ENCODE measurements around the gene SLC16A2. TPM values are rescaled to one million over a fixed set of nuclear protein-coding genes. Genes with fewer than 3 reads are reported as not detected.

The SLC16A2 gene
- total RNA-seq, 1 donor from 2014 or later = 17.0 TPM

GRCh38 chrX:74426615-74427014, 5.3 kb downstream of the SLC16A2 start:
- Mint-ChIP-seq H3K27ac (no peak overlapping the region), H3K27me3 (no peaks in the 10 kb centered on the region), H3K9me3 (no peaks in the 10 kb centered on the region), H3K4me3 (no peak overlapping the region), H3K4me1 (ENCODE audit: unreplicated experiment) (peaks cover 6% of the 10 kb centered on the region), H3K36me3 (no peaks in the 10 kb centered on the region)
- TF ChIP-seq, protein P1, sequence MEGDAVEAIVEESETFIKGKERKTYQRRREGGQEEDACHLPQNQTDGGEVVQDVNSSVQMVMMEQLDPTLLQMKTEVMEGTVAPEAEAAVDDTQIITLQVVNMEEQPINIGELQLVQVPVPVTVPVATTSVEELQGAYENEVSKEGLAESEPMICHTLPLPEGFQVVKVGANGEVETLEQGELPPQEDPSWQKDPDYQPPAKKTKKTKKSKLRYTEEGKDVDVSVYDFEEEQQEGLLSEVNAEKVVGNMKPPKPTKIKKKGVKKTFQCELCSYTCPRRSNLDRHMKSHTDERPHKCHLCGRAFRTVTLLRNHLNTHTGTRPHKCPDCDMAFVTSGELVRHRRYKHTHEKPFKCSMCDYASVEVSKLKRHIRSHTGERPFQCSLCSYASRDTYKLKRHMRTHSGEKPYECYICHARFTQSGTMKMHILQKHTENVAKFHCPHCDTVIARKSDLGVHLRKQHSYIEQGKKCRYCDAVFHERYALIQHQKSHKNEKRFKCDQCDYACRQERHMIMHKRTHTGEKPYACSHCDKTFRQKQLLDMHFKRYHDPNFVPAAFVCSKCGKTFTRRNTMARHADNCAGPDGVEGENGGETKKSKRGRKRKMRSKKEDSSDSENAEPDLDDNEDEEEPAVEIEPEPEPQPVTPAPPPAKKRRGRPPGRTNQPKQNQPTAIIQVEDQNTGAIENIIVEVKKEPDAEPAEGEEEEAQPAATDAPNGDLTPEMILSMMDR (conservative IDR thresholded peaks at IDR 0.05) = no peak
- no peak for DNase-seq (ENCODE audit: extremely low spot score, unreplicated experiment)

- no peaks in the 10 kb centered on the region for H3K27me3 Mint-ChIP-seq
- DNase-seq (ENCODE audit: extremely low spot score, unreplicated experiment) = no peak
- H3K4me3 Mint-ChIP-seq = no peak overlapping the region
- peaks cover 5% of the 10 kb centered on the region for H3K4me1 Mint-ChIP-seq (ENCODE audit: unreplicated experiment)
- peak overlapping the region; percentile 15 for H3K27ac Mint-ChIP-seq
- TF ChIP-seq, protein P1 (conservative IDR thresholded peaks at IDR 0.05) = no peak
- no peaks in the 10 kb centered on the region for H3K9me3 Mint-ChIP-seq
- H3K36me3 Mint-ChIP-seq = no peaks in the 10 kb centered on the region
These were observed 10.5 kb downstream of the SLC16A2 start for GRCh38 chrX:74431797-74432196.

GRCh38 chrX:74434336-74434735, 13.0 kb downstream of the SLC16A2 start:
- no peak overlapping the region for H3K4me3 Mint-ChIP-seq
- DNase-seq (ENCODE audit: extremely low spot score, unreplicated experiment) = no peak
- H3K9me3 Mint-ChIP-seq = no peaks in the 10 kb centered on the region
- peaks cover 5% of the 10 kb centered on the region for H3K4me1 Mint-ChIP-seq (ENCODE audit: unreplicated experiment)
- no peaks in the 10 kb centered on the region for H3K36me3 Mint-ChIP-seq
- no peak overlapping the region for H3K27ac Mint-ChIP-seq
- H3K27me3 Mint-ChIP-seq = no peaks in the 10 kb centered on the region
- TF ChIP-seq, protein P1 (conservative IDR thresholded peaks at IDR 0.05) = no peak

- no peak overlapping the region for H3K27ac Mint-ChIP-seq
- H3K4me3 Mint-ChIP-seq = no peak overlapping the region
- TF ChIP-seq, protein P1 (conservative IDR thresholded peaks at IDR 0.05) = no peak
- H3K27me3 Mint-ChIP-seq = no peaks in the 10 kb centered on the region
- H3K9me3 Mint-ChIP-seq = no peaks in the 10 kb centered on the region
- no peak for DNase-seq (ENCODE audit: extremely low spot score, unreplicated experiment)
- no peaks in the 10 kb centered on the region for H3K36me3 Mint-ChIP-seq
- H3K4me1 Mint-ChIP-seq (ENCODE audit: unreplicated experiment) = no peaks in the 10 kb centered on the region
These were observed 16.2 kb downstream of the SLC16A2 start for GRCh38 chrX:74437530-74437929.

GRCh38 chrX:74438764-74439163, 17.5 kb downstream of the SLC16A2 start:
- Mint-ChIP-seq H3K27me3 (no peaks in the 10 kb centered on the region), H3K4me3 (no peak overlapping the region), H3K9me3 (no peaks in the 10 kb centered on the region), H3K27ac (no peak overlapping the region), H3K36me3 (no peaks in the 10 kb centered on the region), H3K4me1 (ENCODE audit: unreplicated experiment) (no peaks in the 10 kb centered on the region)
- DNase-seq (ENCODE audit: extremely low spot score, unreplicated experiment) = no peak
- TF ChIP-seq, protein P1 (conservative IDR thresholded peaks at IDR 0.05) = no peak

DNA sequence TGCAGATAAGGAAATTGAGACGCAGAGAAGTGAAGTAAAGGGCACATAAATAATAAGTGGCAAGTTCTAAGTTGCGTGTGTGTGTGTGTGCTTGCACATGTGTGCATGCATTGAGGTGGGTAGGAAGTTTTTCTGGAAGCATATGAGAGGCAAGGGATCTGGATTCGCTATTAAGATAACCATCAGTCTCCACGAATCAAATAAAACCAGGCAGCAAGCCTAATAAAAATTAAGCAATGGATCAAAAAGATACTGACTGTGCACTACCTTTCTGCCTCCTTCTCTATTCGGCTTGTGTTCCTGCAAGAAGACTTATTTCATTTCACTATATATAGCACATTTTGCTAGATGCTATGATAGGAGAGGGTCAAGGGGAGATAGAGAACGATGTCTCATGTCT, 23.8 kb downstream of the SLC16A2 start:
- no peak for DNase-seq (ENCODE audit: extremely low spot score, unreplicated experiment)
- H3K4me3 Mint-ChIP-seq = no peak overlapping the region
- no peaks in the 10 kb centered on the region for H3K4me1 Mint-ChIP-seq (ENCODE audit: unreplicated experiment)
- no peaks in the 10 kb centered on the region for H3K36me3 Mint-ChIP-seq
- H3K27ac Mint-ChIP-seq = no peak overlapping the region
- no peaks in the 10 kb centered on the region for H3K27me3 Mint-ChIP-seq
- TF ChIP-seq, protein P1 (conservative IDR thresholded peaks at IDR 0.05) = no peak
- H3K9me3 Mint-ChIP-seq = no peaks in the 10 kb centered on the region

Measured in type B pancreatic cell (in vitro differentiated cells).